GM12801 (cell line): ENCODE measurements around the gene SND1.

Experiments used
- TF ChIP-seq, protein P1 (sequence below): IDR thresholded peaks from one replicate; pipeline ENCODE4 v1.5.1; 2011; ENCODE audit warnings: control low read depth; ENCODE audit not compliant: insufficient read length; ENCODE audit errors: extremely low read depth

The SND1 gene

DNA sequence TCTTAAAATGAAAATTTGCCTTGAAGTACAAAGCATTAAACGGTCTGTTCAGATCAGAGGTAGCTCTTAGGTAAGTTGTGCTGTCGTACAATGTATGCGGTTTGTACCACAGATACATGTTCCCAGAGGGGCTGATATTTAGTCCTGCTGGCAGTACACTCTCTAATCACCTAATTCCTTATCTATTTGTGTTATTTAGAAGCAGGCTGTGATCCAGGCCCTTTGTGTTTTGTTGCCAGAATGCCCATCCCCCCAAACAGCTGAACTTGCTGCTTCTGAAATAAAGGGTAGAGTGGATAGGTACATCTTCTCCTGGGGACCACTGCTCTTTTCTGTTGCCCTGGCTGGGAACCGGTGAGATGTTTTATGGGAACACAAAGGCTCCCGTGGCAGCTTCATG lies 84.5 kb downstream of the SND1 start:
- TF ChIP-seq, protein P1, sequence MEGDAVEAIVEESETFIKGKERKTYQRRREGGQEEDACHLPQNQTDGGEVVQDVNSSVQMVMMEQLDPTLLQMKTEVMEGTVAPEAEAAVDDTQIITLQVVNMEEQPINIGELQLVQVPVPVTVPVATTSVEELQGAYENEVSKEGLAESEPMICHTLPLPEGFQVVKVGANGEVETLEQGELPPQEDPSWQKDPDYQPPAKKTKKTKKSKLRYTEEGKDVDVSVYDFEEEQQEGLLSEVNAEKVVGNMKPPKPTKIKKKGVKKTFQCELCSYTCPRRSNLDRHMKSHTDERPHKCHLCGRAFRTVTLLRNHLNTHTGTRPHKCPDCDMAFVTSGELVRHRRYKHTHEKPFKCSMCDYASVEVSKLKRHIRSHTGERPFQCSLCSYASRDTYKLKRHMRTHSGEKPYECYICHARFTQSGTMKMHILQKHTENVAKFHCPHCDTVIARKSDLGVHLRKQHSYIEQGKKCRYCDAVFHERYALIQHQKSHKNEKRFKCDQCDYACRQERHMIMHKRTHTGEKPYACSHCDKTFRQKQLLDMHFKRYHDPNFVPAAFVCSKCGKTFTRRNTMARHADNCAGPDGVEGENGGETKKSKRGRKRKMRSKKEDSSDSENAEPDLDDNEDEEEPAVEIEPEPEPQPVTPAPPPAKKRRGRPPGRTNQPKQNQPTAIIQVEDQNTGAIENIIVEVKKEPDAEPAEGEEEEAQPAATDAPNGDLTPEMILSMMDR: no peak

DNA sequence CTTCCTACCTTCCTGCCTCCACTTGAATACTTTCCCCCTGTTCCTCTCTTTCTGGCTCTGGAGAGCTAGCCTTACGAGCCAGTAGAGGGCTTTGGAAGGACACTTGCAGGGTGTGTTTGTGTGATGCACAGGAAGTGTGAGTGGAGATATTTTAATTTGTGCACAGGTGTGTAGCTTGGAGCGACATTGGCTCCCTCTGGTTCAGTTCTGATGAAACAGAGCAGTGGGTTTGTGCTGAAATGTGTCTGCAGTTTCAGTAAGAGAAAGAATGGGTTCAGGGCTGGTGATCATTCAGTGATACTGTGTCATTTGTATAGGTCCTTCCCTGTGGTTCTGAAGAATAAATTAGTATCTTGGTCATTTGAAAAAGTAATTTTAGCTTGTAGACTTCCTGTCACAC lies 86.9 kb downstream of the SND1 start:
- TF ChIP-seq, protein P1: no peak

DNA sequence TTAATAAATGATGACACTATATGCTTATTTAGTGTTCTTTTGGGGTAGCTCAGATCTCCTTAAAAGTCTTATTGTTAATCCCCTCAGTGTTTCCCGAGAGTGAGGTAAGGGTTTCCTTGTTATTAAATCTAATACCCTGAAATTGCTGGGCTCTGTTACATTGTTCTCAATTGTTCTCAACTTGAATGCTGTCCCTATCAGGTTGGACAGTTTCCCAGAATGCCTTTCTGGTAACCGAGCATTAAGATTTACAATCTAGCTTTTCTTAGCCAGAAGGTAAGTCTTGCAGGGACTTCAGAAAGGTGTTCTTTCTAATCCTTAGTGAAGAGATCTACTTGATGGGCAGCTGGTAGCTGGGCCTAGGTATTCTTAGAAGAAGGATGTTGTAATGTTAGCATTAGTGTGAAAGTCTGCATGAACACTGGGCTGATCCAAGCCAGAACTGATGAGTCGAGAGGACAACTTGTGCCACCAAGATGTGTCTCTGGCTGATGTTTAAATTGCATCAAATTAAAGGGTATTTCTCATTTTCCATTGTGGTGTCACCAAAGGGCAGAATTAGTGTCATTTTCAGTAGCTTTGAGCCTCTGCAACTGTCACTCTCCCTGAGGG lies 89.9 kb downstream of the SND1 start:
- TF ChIP-seq, protein P1: no peak

DNA sequence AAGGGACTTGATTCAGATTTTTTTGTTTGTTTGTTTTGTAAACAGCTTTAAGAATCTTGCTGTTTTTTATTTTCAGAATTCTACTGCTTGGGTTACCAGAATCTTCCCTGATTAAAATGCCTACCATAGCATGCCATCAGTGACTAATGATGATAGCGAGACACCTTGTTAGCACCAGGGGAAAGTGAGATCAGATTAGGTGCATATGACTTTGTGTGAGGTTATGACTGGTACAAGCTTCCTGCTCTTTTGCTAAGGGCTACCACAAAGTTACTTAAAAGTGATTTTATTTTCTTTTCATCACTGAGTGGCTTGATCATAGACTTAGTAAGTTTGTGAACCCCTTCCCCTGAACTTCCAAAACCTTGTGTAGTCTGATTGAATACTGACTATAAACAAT lies 93.5 kb downstream of the SND1 start:
- TF ChIP-seq, protein P1: no peak

DNA sequence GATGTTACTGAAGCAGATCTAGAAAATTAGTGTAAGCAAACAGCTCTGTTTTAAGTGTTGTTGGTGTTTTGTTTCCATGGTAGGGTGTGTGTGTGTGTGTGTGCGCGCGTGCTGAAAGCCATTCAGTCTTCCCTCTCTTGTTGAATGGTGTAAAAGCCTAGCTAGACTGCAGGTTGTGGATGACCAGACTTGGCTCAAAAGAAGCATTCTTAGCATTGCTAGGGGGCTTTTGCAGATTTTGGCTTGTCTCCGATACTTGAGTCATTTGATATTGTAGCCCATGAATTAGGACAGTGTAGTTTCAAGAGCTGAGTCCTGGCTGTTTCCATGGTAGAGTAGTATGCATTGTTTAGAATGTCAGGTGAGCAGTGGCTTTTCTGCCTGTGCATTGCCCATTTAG lies 99.1 kb downstream of the SND1 start:
- TF ChIP-seq, protein P1: no peak

DNA sequence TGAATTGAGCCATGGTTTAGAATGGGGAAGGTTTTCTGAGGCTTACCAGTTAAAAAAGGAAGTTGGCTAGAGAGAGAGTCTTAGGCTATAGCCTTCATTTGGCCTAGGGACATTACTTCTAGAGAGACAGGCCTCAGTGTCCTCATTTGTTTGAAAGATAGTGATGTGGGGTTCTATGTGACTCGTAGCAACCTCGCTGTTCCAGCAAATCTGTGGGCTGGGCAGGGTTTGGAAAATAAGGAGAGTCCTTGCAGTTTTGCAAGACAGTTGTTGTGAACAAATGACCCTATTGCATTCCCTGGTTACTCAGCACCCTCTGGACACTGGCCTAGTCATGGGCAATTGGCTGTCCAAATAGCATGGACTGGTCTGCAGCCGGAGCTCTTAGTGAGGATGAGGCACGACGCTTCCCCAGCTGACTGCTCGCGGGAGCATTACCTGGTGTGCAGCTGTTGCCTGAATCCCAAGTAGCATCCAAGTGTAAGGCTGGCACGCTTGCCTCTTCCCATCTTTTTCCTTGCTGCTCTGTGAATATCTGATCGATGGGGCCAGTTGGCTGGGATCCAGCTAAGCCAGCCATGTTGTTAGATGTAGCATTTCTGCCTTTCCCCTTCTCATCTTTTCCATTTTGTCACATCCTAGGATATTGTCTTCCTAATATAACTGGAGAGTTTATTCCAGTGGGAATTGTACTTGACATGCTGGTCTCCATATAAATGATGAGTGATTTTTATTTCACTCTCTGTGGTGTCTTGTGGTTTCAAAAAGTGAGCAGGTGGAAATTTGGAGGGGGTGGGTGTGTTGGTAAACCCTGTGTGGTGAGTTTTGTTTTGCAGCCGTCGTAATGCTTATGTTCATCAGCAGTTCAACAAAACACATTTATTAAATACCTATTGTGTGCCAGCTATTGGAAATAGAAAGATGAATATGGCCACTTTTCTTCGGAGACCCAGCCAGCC lies 99.8 kb downstream of the SND1 start:
- TF ChIP-seq, protein P1: no peak

DNA sequence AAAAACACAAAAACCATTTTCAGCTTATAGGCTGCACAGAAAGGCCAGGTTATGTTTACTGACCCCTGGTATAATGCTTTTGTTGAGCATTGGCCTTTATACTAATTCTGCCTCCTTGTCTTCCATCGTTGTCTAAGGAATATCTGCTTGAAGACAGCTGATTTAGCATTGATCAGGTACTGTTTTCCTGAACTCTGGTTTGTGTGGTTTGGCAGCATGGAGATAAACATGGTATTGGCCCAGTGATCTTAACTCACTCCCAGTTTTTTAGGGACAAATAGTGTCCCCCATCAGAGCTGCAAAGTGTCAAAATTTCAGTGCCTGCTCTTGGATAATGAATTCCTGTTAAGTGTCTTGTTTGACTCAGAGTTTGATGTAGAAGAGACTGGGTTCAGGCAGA lies 100.8 kb downstream of the SND1 start:
- TF ChIP-seq, protein P1: no peak
